Keratinocyte (primary cell): ENCODE measurements around the gene DNAH10. TPM values are rescaled to one million over a fixed set of nuclear protein-coding genes. Genes with fewer than 3 reads are reported as not detected.

Source experiments
- DNase-seq: peaks from one replicate; pipeline ENCODE4 v3.0.0-alpha.2; 2011; ENCODE audit warnings: low read depth, missing footprints, low spot score
- FAIRE-seq: peaks from 2 replicates; lab custom pipeline; 2011; peaks lifted over from hg19 to GRCh38; lab: Jason Lieb, UNC
- H2AFZ ChIP-seq: 2 replicates; pipeline ENCODE4 v1.6.0; 2012; ENCODE audit warnings: low read length, control low read depth, inconsistent platforms; ENCODE audit not compliant: control insufficient read depth
- H3K27ac ChIP-seq: 2 replicates; pipeline ENCODE4 v1.5.1; 2011; ENCODE audit warnings: low read length; ENCODE audit not compliant: control insufficient read depth, insufficient read depth
- H3K27me3 ChIP-seq: 3 replicates; pipeline ENCODE4 v1.6.0; 2011; ENCODE audit warnings: low read length; ENCODE audit not compliant: control insufficient read depth, insufficient read depth; ENCODE audit errors: extremely low read depth
- H3K36me3 ChIP-seq, 2 experiments: 2 replicates in 1 of 2; 3 replicates in 1 of 2; pipeline ENCODE4 v1.5.1; 2011; ENCODE audit warnings: low read length in 2 of 2, mild to moderate bottlenecking in 1 of 2; ENCODE audit not compliant: control insufficient read depth in 2 of 2, insufficient read depth in 2 of 2; ENCODE audit errors: extremely low read depth in 1 of 2
- H3K4me1 ChIP-seq: 3 replicates; pipeline ENCODE4 v1.5.1; 2011; ENCODE audit warnings: low read length; ENCODE audit not compliant: control insufficient read depth, insufficient read depth; ENCODE audit errors: extremely low read depth
- H3K4me2 ChIP-seq: 3 replicates; pipeline ENCODE4 v1.6.0; 2011; ENCODE audit warnings: low read depth, low read length; ENCODE audit not compliant: control insufficient read depth, insufficient read depth; ENCODE audit errors: extremely low read depth
- H3K4me3 ChIP-seq, 3 experiments: fragments of 200-600 bp in 1 of 3; sonication (generic) in 1 of 3; 2 replicates in 2 of 3; 3 replicates in 1 of 3; pipeline ENCODE4 v1.5.1; 2011 to 2016; ENCODE audit warnings: low read length in 3 of 3, mild to moderate bottlenecking in 3 of 3, control low read depth in 2 of 3, inconsistent platforms in 1 of 3, low read depth in 1 of 3, mixed read lengths in 1 of 3, mixed run types in 1 of 3, moderate library complexity in 1 of 3; ENCODE audit not compliant: control insufficient read depth in 2 of 3, insufficient read depth in 2 of 3; ENCODE audit errors: extremely low read depth in 1 of 3
- H3K79me2 ChIP-seq: 2 replicates; pipeline ENCODE4 v1.6.0; 2012; ENCODE audit warnings: low read length; ENCODE audit not compliant: control insufficient read depth, insufficient read depth
- H3K9ac ChIP-seq: 3 replicates; pipeline ENCODE4 v1.6.0; 2011; ENCODE audit warnings: low read length; ENCODE audit not compliant: control insufficient read depth, insufficient read depth; ENCODE audit errors: extremely low read depth
- H3K9me1 ChIP-seq: 3 replicates; pipeline ENCODE4 v1.6.0; 2011; ENCODE audit warnings: low read length; ENCODE audit not compliant: control insufficient read depth, insufficient read depth; ENCODE audit errors: extremely low read depth
- H3K9me3 ChIP-seq: 2 replicates; pipeline ENCODE4 v1.5.1; 2012; ENCODE audit warnings: low read depth, low read length; ENCODE audit not compliant: control insufficient read depth
- H4K20me1 ChIP-seq: 3 replicates; pipeline ENCODE4 v1.6.0; 2011; ENCODE audit warnings: low read length; ENCODE audit not compliant: control insufficient read depth, insufficient read depth; ENCODE audit errors: extremely low read depth
- CTCF ChIP-seq, 3 experiments: IDR thresholded peaks in 1 of 3; conservative IDR thresholded peaks in 1 of 3; optimal IDR thresholded peaks in 1 of 3; 2 replicates in 2 of 3; 3 replicates in 1 of 3; pipeline versions ENCODE3 to v1.5.1; 2011; ENCODE audit warnings: low read length in 3 of 3, mild to moderate bottlenecking in 3 of 3, moderate library complexity in 2 of 3, control low read depth in 1 of 3, inconsistent platforms in 1 of 3; ENCODE audit not compliant: insufficient read depth in 2 of 3; ENCODE audit errors: extremely low read depth in 1 of 3
- EZH2 ChIP-seq: IDR thresholded peaks from one replicate; pipeline ENCODE4 v1.6.1; 2012; ENCODE audit warnings: inconsistent platforms, mild to moderate bottlenecking, low read length, moderate library complexity
- dilution Hi-C: fragments of 300-500 bp; cut with MboI; formaldehyde crosslinking; loops from one replicate; pipeline ENCODE4 v1.7.0; 2020; ENCODE audit warnings: low sequenced_read_pairs; ENCODE audit not compliant: extremely low pct_ligation_motif_present
- polyA plus RNA-seq, 5 experiments: library from polyadenylated mRNA; depleted of rRNA in 3 of 5; stranded (reverse) in 3 of 5; stranded (forward) in 1 of 5; unstranded in 1 of 5; fragments of >200 nt; gene quantifications; 1 replicate in 1 of 5; 2 replicates in 3 of 5; 3 replicates in 1 of 5; pipeline versions ENCODE4 v1.2.1 to v1.2.3, GENCODE V29; 2011 to 2012; ENCODE audit warnings: missing spikeins in 2 of 5, low read depth in 1 of 5, low replicate concordance in 1 of 5

The DNAH10 gene
- polyA plus RNA-seq, 1 donor (not counting 4 experiments of a cell fraction or from before 2014, with no cell fraction given): 0.08 TPM

GRCh38 chr12:123916729-123917128 is 154.6 kb downstream of the DNAH10 start:
- no peak for FAIRE-seq
- dilution Hi-C loops: no loop called here
- no peak for DNase-seq

GRCh38 chr12:123917337-123917850 is 155.3 kb downstream of the DNAH10 start:
- H3K4me3 ChIP-seq: no peak overlapping the region
- peaks cover 6% of the 10 kb centered on the region for H3K27me3 ChIP-seq
- no peak overlapping the region for H3K9ac ChIP-seq
- TF ChIP-seq CTCF (optimal IDR thresholded peaks at IDR 0.05 in 1 of 3, IDR thresholded peaks at IDR 0.05 in 1 of 3, conservative IDR thresholded peaks at IDR 0.05 in 1 of 3; ENCODE audit: extremely low read depth in 1 of 3, insufficient read depth in 2 of 3, low read length in 3 of 3) (no peak), EZH2 (no peak)
- H3K4me1 ChIP-seq: peaks cover 4% of the 10 kb centered on the region
- H3K4me2 ChIP-seq: no peak overlapping the region
- no peak for FAIRE-seq
- no peaks in the 10 kb centered on the region for H4K20me1 ChIP-seq
- H3K9me3 ChIP-seq: no peaks in the 10 kb centered on the region
- H2AFZ ChIP-seq: no peak overlapping the region
- no peak overlapping the region for H3K27ac ChIP-seq
- dilution Hi-C loops: no loop called here
- no peaks in the 10 kb centered on the region for H3K36me3 ChIP-seq
- no peak for DNase-seq
- H3K79me2 ChIP-seq: no peaks in the 10 kb centered on the region
- H3K9me1 ChIP-seq: no peaks in the 10 kb centered on the region

More at GRCh38 chr12:123916729-123917128, 154.6 kb downstream of the DNAH10 start:
- no peak overlapping the region for H3K27ac ChIP-seq
- H2AFZ ChIP-seq: no peak overlapping the region
- H3K36me3 ChIP-seq: no peaks in the 10 kb centered on the region
- no peak overlapping the region for H3K4me2 ChIP-seq
- no peaks in the 10 kb centered on the region for H3K9me3 ChIP-seq
- peaks cover 6% of the 10 kb centered on the region for H3K27me3 ChIP-seq
- H3K9ac ChIP-seq: no peak overlapping the region
- peaks cover 4% of the 10 kb centered on the region for H3K4me1 ChIP-seq
- H3K9me1 ChIP-seq: no peaks in the 10 kb centered on the region
- H4K20me1 ChIP-seq: no peaks in the 10 kb centered on the region
- no peak for TF ChIP-seq EZH2
- TF ChIP-seq CTCF (optimal IDR thresholded peaks at IDR 0.05 in 1 of 3, IDR thresholded peaks at IDR 0.05 in 1 of 3, conservative IDR thresholded peaks at IDR 0.05 in 1 of 3; ENCODE audit: extremely low read depth in 1 of 3, insufficient read depth in 2 of 3, low read length in 3 of 3): no peak
- no peak overlapping the region for H3K4me3 ChIP-seq
- H3K79me2 ChIP-seq: no peaks in the 10 kb centered on the region
